ENCODE measurements around the gene RFC3. TPM values are rescaled to one million over a fixed set of nuclear protein-coding genes. Genes with fewer than 3 reads are reported as not detected.

Gene RFC3
- total RNA-seq, 1 experiment from 2014 or later = 59.2 TPM

- Histone ChIP-seq H3K27ac (ENCODE audit: insufficient read length, low read depth, low read length) (no peak overlapping the region), H3K18ac (ENCODE audit: insufficient read length, low read depth, low read length) (no peak overlapping the region), H3K9me3 (ENCODE audit: control insufficient read depth, low read depth, low read length) (no peaks in the 10 kb centered on the region), H4K20me1 (ENCODE audit: control insufficient read depth, insufficient read depth, insufficient read length) (no peaks in the 10 kb centered on the region), H3K4me1 (ENCODE audit: insufficient read depth, low read length) (no peaks in the 10 kb centered on the region; the same call in 1 of the 2 replicates), H3K4ac (ENCODE audit: low read depth, low read length) (no peak overlapping the region), H2AFZ (ENCODE audit: low read length) (no peak overlapping the region), H2AK5ac (ENCODE audit: insufficient read length, low read length) (no peak overlapping the region), H2BK5ac (ENCODE audit: insufficient read length, low read length) (no peak overlapping the region), H4K91ac (ENCODE audit: insufficient read length, low read depth, low read length) (no peak overlapping the region), H2BK120ac (ENCODE audit: low read depth, low read length, poor library complexity, severe bottlenecking) (no peak overlapping the region), H3K4me2 (ENCODE audit: insufficient read depth, insufficient read length, low read length) (no peak overlapping the region), H4K8ac (replicated peaks; ENCODE audit: insufficient read length, low read depth, low read length) (no peak overlapping the region), H4K5ac (ENCODE audit: insufficient read length, low read depth, low read length) (no peak overlapping the region), H2BK20ac (ENCODE audit: low read depth, low read length, poor library complexity, severe bottlenecking) (no peak overlapping the region), H3K23me2 (ENCODE audit: insufficient read length, low read depth, low read length, poor library complexity, severe bottlenecking) (no peaks in the 10 kb centered on the region), H3K9ac (ENCODE audit: extremely low read depth, insufficient read length, low read length) (no peak overlapping the region), H3K27me3 (ENCODE audit: insufficient read depth, low read length) (no peaks in the 10 kb centered on the region), H3T11ph (ENCODE audit: low read length) (no peak overlapping the region), H3K23ac (ENCODE audit: insufficient read length, low read depth, low read length) (no peak overlapping the region), H2BK15ac (ENCODE audit: low read depth, low read length) (no peak overlapping the region), H3K56ac (ENCODE audit: insufficient read length, low read depth, low read length) (no peak overlapping the region), H3K14ac (ENCODE audit: insufficient read depth, low read length) (no peak overlapping the region), H3K79me2 (ENCODE audit: insufficient read depth, low read length) (no peaks in the 10 kb centered on the region), H3K79me1 (ENCODE audit: insufficient read depth, low read depth, low read length, poor library complexity, severe bottlenecking) (no peaks in the 10 kb centered on the region), H2BK12ac (ENCODE audit: insufficient read length, low read depth, low read length) (no peak overlapping the region)
- Mint-ChIP-seq H3K27ac (no peak overlapping the region), H3K4me1 (peaks cover 3 to 6% of the 10 kb centered on the region in 2 experiments), H3K27me3 (ENCODE audit: low read depth) (no peaks in the 10 kb centered on the region), H3K9me3 (no peaks in the 10 kb centered on the region), H3K4me3 (no peak overlapping the region), H3K36me3 (ENCODE audit: insufficient read depth in 1 of 3, low read depth in 3 of 3) (no peaks in the 10 kb centered on the region)
- TF ChIP-seq, protein P1, sequence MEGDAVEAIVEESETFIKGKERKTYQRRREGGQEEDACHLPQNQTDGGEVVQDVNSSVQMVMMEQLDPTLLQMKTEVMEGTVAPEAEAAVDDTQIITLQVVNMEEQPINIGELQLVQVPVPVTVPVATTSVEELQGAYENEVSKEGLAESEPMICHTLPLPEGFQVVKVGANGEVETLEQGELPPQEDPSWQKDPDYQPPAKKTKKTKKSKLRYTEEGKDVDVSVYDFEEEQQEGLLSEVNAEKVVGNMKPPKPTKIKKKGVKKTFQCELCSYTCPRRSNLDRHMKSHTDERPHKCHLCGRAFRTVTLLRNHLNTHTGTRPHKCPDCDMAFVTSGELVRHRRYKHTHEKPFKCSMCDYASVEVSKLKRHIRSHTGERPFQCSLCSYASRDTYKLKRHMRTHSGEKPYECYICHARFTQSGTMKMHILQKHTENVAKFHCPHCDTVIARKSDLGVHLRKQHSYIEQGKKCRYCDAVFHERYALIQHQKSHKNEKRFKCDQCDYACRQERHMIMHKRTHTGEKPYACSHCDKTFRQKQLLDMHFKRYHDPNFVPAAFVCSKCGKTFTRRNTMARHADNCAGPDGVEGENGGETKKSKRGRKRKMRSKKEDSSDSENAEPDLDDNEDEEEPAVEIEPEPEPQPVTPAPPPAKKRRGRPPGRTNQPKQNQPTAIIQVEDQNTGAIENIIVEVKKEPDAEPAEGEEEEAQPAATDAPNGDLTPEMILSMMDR (conservative IDR thresholded peaks at IDR 0.05) = no peak
- WGBS (ENCODE audit: extremely low coverage, insufficient read length, low lambda C conversion rate) = no CpG with 5 or more reads among the region's 4 CpGs
- DNase-seq = no peak
These were observed 23.4 kb upstream of the RFC3 start for GRCh38 chr13:33794576-33794975.

Data from H9 (cell line).